ENCODE measurements around the gene ZNF837. TPM values are rescaled to one million over a fixed set of nuclear protein-coding genes. Genes with fewer than 3 reads are reported as not detected.
A peak's percentile ranks its signal among the peaks of the same experiment; 100 is the strongest.

Gene ZNF837
- total and polyA plus RNA-seq, 2 of the 13 experiments (the other 11 are each of a cell fraction or from before 2014, with no cell fraction given), result 0.29 to 1.3 TPM

GRCh38 chr19:58407658-58408151 is 26.9 kb upstream of the ZNF837 start (continued):
- TF ChIP-seq ZNF589 (CRISPR knock-in tag; conservative IDR thresholded peaks at IDR 0.05) (peak; percentile 48; the same call in 1 of the 2 replicates), NR2F1 (CRISPR knock-in tag; IDR thresholded peaks at IDR 0.05) (peak in 1 of 2 experiments; percentile 33; a peak in 1 of 4 replicates), ZBED4 (CRISPR knock-in tag; IDR thresholded peaks at IDR 0.05; ENCODE audit: borderline replicate concordance) (0 out of 2 replicates have a peak, but pooled peaks have one; percentile 39), TFDP2 (CRISPR knock-in tag; IDR thresholded peaks at IDR 0.05) (no peak), ZNF382 (CRISPR knock-in tag; IDR thresholded peaks at IDR 0.05; ENCODE audit: borderline replicate concordance) (no peak), KDM2A (CRISPR knock-in tag; IDR thresholded peaks at IDR 0.05; ENCODE audit: borderline replicate concordance, low read depth) (peak; percentile 5; the same call in 1 of the 2 replicates), REXO4 (CRISPR knock-in tag; IDR thresholded peaks at IDR 0.05; ENCODE audit: borderline replicate concordance) (peak; percentile 21; the same call in 1 of the 2 replicates), SAP130 (CRISPR knock-in tag; IDR thresholded peaks at IDR 0.05; ENCODE audit: low read depth) (peak; percentile 26), FOSL2 (CRISPR knock-in tag; IDR thresholded peaks at IDR 0.05) (peak; percentile 11; the same call in 1 of the 2 replicates), ZNF326 (CRISPR knock-in tag; IDR thresholded peaks at IDR 0.05; ENCODE audit: borderline replicate concordance) (peak; percentile 39; the same call in 1 of the 2 replicates), KAT7 (CRISPR knock-in tag; IDR thresholded peaks at IDR 0.05; ENCODE audit: borderline replicate concordance) (peak; percentile 50), ZEB1 (IDR thresholded peaks at IDR 0.05; ENCODE audit: insufficient replicate concordance, low read depth) (peak; percentile 22), ZKSCAN5 (CRISPR knock-in tag; IDR thresholded peaks at IDR 0.05) (no peak), ZNF232 (CRISPR knock-in tag; IDR thresholded peaks at IDR 0.05; ENCODE audit: borderline replicate concordance) (peak; percentile 47), MIER2 (CRISPR knock-in tag; IDR thresholded peaks at IDR 0.05) (no peak), SATB2 (CRISPR knock-in tag; IDR thresholded peaks at IDR 0.05) (0 out of 2 replicates have a peak, but pooled peaks have one; percentile 24)
- TF ChIP-seq, protein P1, sequence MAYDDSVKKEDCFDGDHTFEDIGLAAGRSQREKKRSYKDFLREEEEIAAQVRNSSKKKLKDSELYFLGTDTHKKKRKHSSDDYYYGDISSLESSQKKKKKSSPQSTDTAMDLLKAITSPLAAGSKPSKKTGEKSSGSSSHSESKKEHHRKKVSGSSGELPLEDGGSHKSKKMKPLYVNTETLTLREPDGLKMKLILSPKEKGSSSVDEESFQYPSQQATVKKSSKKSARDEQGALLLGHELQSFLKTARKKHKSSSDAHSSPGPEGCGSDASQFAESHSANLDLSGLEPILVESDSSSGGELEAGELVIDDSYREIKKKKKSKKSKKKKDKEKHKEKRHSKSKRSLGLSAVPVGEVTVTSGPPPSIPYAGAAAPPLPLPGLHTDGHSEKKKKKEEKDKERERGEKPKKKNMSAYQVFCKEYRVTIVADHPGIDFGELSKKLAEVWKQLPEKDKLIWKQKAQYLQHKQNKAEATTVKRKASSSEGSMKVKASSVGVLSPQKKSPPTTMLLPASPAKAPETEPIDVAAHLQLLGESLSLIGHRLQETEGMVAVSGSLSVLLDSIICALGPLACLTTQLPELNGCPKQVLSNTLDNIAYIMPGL (CRISPR knock-in tag; IDR thresholded peaks at IDR 0.05; ENCODE audit: borderline replicate concordance in 1 of 2, low read depth in 1 of 2), result peak in 1 of 2 experiments; percentile 1; a peak in 1 of 4 replicates
- TF ChIP-seq, protein P2, sequence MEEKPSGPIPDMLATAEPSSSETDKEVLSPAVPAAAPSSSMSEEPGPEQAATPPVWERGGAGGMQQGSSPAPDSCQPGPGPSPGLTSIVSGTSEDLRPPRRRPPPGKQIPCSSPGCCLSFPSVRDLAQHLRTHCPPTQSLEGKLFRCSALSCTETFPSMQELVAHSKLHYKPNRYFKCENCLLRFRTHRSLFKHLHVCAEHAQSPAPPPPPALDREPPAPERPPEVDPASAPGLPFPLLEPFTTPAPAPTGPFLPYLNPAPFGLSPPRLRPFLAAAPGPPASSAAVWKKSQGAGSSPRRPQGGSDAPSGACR (CRISPR knock-in tag; IDR thresholded peaks at IDR 0.05), result peak; percentile 5; the same call in 1 of the 2 replicates
